Epithelial cell of proximal tubule (primary cell): ENCODE data around the gene CCDC57. TPM values are rescaled to one million over a fixed set of nuclear protein-coding genes. Genes with fewer than 3 reads are reported as not detected.
A peak's percentile ranks its signal among the peaks of the same experiment; 100 is the strongest.

Experiments used
- DNase-seq: peaks from one replicate; pipeline ENCODE4 v3.0.0-alpha.2; 2011; ENCODE audit warnings: low read depth
- H3K4me3 ChIP-seq: 2 replicates; pipeline ENCODE4 v1.5.1; 2011; ENCODE audit warnings: low read depth, mild to moderate bottlenecking, low read length
- total RNA-seq: library from RNA; depleted of rRNA; stranded (reverse); fragments of >200 nt; gene quantifications from 2 replicates; pipeline ENCODE4 v1.2.3, GENCODE V29; 2015
- TF ChIP-seq, protein P1 (sequence below): conservative IDR thresholded peaks from 2 replicates; pipeline ENCODE4 v1.5.1; 2012; ENCODE audit warnings: low read depth, mild to moderate bottlenecking, low read length

CCDC57 gene
- total RNA-seq, 1 donor from 2014 or later = 10.8 TPM

DNA sequence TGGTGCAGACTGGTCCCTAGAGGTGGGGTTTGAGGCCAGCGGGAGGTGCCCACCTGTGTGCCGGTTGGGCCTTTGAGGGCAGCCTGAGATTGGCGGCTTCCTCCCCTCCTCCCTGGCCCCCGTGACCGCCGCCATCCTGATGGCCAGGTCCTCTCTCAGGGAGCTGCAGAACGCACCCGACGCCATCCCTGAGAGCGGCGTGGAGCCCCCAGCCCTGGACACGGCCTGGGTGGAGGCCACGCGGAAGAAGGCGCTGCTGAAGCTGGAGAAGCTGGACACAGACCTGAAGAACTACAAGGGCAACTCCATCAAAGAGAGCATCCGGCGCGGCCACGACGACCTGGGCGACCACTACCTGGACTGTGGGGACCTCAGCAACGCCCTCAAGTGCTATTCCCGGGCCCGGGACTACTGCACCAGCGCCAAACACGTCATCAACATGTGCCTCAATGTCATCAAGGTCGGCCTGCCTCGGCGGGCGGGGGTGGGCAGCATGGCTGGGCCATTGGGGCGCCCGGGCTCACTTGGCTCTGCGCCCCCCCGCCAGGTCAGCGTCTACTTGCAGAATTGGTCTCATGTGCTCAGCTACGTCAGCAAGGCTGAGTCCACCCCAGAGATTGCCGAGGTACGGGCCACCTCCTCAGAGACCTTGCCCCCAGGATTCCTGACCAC, 158.2 kb downstream of the CCDC57 start:
- H3K4me3 ChIP-seq = no peak overlapping the region
- DNase-seq = no peak
- TF ChIP-seq, protein P1, sequence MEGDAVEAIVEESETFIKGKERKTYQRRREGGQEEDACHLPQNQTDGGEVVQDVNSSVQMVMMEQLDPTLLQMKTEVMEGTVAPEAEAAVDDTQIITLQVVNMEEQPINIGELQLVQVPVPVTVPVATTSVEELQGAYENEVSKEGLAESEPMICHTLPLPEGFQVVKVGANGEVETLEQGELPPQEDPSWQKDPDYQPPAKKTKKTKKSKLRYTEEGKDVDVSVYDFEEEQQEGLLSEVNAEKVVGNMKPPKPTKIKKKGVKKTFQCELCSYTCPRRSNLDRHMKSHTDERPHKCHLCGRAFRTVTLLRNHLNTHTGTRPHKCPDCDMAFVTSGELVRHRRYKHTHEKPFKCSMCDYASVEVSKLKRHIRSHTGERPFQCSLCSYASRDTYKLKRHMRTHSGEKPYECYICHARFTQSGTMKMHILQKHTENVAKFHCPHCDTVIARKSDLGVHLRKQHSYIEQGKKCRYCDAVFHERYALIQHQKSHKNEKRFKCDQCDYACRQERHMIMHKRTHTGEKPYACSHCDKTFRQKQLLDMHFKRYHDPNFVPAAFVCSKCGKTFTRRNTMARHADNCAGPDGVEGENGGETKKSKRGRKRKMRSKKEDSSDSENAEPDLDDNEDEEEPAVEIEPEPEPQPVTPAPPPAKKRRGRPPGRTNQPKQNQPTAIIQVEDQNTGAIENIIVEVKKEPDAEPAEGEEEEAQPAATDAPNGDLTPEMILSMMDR = no peak

DNA sequence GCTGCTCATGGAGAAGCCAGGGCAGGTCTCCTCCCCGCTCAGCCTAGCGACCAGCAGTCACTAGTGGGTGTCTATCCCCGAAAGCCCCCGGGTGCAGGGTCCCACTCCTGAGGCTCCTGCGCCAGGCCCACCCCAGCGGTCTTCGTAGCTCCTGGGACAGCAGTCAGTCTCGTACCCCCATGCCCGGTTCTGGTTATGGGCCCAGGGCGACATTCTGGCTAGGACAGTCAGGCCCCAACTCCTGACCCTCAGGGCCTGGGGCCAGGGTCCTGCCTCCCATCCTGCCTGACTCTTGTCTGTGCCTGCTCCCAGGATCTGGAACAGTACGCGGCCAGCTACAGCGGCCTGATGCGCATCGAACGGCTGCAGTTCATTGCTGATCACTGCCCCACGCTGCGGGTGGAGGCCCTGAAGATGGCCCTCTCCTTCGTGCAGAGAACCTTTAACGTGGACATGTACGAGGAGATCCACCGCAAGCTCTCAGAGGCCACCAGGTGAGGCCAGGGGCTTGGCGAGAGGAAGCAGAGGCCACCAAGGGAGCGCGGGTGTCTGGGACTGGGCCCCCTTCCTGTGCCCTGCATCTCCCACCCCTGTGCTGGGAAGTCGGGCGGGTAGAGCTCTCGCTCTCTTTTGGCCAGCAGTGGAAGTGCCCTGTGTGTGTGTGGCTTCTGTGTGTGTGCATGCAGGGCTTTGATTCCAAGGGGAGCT, 158.9 kb downstream of the CCDC57 start:
- TF ChIP-seq, protein P1 = no peak
- no peak overlapping the region for H3K4me3 ChIP-seq
- DNase-seq = no peak

DNA sequence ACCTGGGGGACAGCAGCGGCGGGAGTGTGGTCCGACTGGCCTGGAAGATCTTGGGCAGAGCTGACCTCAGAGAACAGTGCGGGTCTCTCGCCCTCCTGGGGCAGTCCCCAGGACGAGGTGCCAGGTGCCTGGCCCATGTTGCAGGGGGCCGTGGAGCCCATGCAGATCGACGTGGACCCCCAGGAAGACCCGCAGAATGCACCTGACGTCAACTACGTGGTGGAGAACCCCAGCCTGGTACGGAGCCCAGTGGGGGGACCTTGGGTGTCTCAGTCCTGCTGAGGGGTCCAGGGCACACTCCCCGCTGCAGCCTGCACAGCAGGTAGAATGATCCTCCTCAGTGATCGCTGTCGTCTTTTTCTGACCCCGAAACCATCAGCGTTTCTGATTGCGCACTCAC, 159.5 kb downstream of the CCDC57 start:
- TF ChIP-seq, protein P1 = no peak
- DNase-seq = no peak
- peak overlapping the region; percentile 91 for H3K4me3 ChIP-seq

DNA sequence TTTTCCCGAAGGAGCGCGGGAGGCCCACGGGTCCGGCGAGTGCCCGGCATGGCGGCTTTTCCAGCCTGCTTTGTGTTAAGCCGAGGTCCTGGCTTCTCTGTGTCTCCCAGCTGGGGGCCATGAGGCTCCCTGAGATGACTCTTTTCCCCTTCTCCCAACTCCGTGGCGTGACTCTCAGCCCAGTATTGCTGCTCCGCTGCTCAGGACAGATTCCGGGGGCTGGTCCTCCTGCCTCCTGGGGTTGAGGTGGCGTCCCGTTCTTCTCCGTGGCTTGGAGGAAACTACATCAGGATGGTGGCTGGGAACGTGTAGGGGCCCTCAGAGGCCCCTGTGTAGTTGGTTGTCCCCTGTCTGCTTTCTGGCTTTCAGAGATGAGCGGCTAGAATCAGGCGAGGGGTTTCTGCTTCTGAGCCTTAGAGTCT, 160.0 kb downstream of the CCDC57 start:
- peak overlapping the region; percentile 91 for H3K4me3 ChIP-seq
- TF ChIP-seq, protein P1 = no peak
- DNase-seq = no peak

DNA sequence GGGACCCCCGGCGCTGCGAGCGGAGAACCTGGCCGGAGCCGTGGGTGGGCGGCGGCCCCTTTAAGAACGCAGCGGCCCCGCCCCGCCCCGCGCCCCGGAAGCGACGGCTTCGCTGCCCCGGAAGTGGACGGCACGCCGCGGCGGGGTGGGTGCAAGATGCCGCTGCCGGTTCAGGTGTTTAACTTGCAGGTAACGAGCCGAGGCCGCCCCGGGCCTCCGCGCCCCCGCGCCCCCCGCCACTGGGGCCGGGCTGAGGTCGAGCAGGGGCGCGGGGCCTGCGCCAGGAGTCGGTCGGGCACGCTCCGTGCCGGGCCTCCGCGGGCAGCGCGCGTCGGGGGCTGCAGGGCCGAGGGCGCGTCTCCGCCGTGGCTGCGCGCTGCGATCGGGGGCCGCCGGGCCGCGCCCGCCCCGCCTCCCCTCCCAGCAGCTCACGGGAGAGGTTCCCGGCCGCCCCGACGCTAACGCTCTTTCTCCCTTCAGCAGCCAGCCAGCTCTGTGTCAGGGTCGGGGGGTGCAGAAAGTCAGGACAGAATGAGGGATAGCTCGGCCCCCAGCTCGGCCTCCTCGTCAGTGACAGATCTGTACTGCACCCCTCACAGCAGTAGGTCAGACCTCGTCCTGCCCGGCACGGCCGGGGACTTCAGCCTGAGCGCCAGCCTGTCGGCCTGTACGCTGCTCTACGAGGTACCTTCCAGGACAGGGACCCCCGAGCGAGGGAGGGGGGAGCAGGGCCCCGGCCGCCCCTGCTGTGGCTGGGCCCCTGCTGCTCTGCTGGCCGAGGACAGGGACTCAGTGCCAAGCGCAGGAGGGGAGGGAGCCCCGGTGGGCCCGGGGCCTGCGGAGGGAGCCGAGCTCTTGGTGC, 160.6 kb downstream of the CCDC57 start, which contains the start of the genes GPS1 and RFNG:
GPS1 (plus strand) TSS at position 123 of the 862 bp plus-strand sequence; CDS start at position 157, 34 bp downstream.
RFNG (minus strand) TSS at position 36 of the 862 bp plus-strand sequence. CDS start 45 bp downstream, outside the sequence.
- TF ChIP-seq, protein P1 = no peak
- no peak for DNase-seq
- H3K4me3 ChIP-seq = peak within 1 kb of the TSS; percentile 91

Other genes with a start within 250 kb of the CCDC57 start
- 20.1 and 22.7 TPM in 2 replicates for gene ASPSCR1, start 235.2 kb downstream of the CCDC57 start, total RNA-seq
- 158 and 228 TPM in 2 replicates for gene CENPX, start 190.0 kb downstream of the CCDC57 start, total RNA-seq
- 44.5 and 44.6 TPM in 2 replicates for gene LRRC45, start 189.5 kb downstream of the CCDC57 start, total RNA-seq
- 52.9 and 60.0 TPM in 2 replicates for gene RAC3, start 181.2 kb downstream of the CCDC57 start, total RNA-seq
- 85.4 and 93.1 TPM in 2 replicates for gene DCXR, start 175.1 kb downstream of the CCDC57 start, total RNA-seq
- gene RFNG, start 161.0 kb downstream of the CCDC57 start, total RNA-seq = 35.8 and 38.8 TPM in 2 replicates
- 105 and 200 TPM in 2 replicates for gene GPS1, start 160.9 kb downstream of the CCDC57 start, total RNA-seq
- gene DUS1L, start 147.0 kb downstream of the CCDC57 start, total RNA-seq = 126 and 154 TPM in 2 replicates
- 94.7 and 224 TPM in 2 replicates for gene FASN, start 114.6 kb downstream of the CCDC57 start, total RNA-seq
- 169 and 190 TPM in 2 replicates for gene SLC16A3, start 16.2 kb upstream of the CCDC57 start, total RNA-seq
- 32.0 and 54.1 TPM in 2 replicates for gene CSNK1D, start 60.9 kb upstream of the CCDC57 start, total RNA-seq
- gene CD7, start 104.8 kb upstream of the CCDC57 start, total RNA-seq = not detected in 2 replicates
- gene SECTM1, start 120.9 kb upstream of the CCDC57 start, total RNA-seq = 0.75 and 1.9 TPM in 2 replicates
- 0.07 TPM in 1 of 2 replicates, not detected in the other for gene TEX19, start 146.4 kb upstream of the CCDC57 start, total RNA-seq
- not detected in 2 replicates for gene UTS2R, start 158.9 kb upstream of the CCDC57 start, total RNA-seq
- 10.7 and 11.4 TPM in 2 replicates for gene HEXD, start 205.5 kb upstream of the CCDC57 start, total RNA-seq
- 29.4 and 63.9 TPM in 2 replicates for gene OGFOD3, start 205.7 kb upstream of the CCDC57 start, total RNA-seq
- 72.1 and 78.8 TPM in 2 replicates for gene CYBC1, start 237.9 kb upstream of the CCDC57 start, total RNA-seq
- 45.4 and 64.4 TPM in 2 replicates for gene NARF, start 245.9 kb upstream of the CCDC57 start, total RNA-seq